IPS-18a (cell line): ENCODE measurements around the gene SDR39U1.
A peak's percentile ranks its signal among the peaks of the same experiment; 100 is the strongest.

Experiments
- H3K27ac ChIP-seq: one replicate; pipeline ENCODE4 v1.5.1; 2013; ENCODE audit warnings: low read length
- H3K27me3 ChIP-seq: one replicate; pipeline ENCODE4 v1.6.1; 2013; ENCODE audit warnings: mild to moderate bottlenecking, low read length; ENCODE audit not compliant: control insufficient read depth, insufficient read depth
- H3K36me3 ChIP-seq: one replicate; pipeline ENCODE4 v1.6.1; 2013; ENCODE audit warnings: low read depth, low read length; ENCODE audit not compliant: control insufficient read depth
- H3K4me1 ChIP-seq: one replicate; pipeline ENCODE4 v1.6.1; 2013; ENCODE audit warnings: low read depth, low read length; ENCODE audit not compliant: control insufficient read depth
- H3K4me3 ChIP-seq: one replicate; pipeline ENCODE4 v1.5.1; 2013; ENCODE audit warnings: low read length
- H3K9ac ChIP-seq: one replicate; pipeline ENCODE4 v1.6.1; 2013; ENCODE audit warnings: mild to moderate bottlenecking, low read length, moderate library complexity
- H3K9me3 ChIP-seq: one replicate; pipeline ENCODE4 v1.6.1; 2013; ENCODE audit warnings: low read depth, low read length; ENCODE audit not compliant: control insufficient read depth

SDR39U1 gene

DNA sequence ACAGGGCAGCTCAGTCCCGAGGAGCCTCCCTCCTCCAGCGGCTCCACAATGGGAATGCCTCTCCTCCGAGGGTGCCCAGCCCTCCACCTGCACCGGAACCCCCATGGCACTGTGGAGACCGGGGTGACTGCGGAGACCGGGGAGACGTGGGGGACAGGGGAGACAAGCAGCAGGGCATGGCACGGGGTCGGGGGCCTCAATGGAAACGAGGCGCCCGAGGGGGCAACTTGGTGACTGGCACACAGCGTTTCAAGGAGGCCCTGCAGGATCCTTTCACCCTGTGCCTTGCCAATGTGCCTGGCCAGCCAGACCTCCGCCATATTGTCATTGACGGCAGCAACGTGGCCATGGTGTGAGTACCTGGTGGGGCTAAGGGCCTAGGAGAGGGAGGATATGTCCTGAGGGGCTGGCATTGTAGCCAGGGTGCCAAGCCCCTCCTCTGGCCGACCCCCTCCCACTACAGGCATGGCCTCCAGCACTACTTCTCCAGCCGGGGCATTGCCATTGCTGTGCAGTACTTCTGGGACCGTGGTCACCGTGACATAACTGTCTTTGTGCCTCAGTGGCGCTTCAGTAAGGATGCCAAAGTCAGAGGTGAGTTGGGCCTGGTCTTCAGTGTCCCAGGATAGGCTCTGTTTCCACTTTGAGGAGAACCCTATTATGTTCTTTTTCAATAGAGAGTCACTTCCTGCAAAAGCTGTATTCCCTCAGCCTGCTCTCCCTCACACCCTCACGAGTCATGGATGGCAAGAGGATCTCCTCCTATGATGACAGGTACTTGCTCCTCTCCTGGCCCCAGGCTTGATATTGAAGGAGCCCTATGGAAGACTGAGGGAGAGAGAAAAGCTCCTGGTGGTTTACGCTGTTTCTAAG, 10.1 kb downstream of the SDR39U1 start:
- H3K4me1 ChIP-seq: peaks cover 6% of the 10 kb centered on the region
- no peak overlapping the region for H3K27ac ChIP-seq
- peaks cover 6% of the 10 kb centered on the region for H3K27me3 ChIP-seq
- H3K36me3 ChIP-seq: peaks cover 11% of the 10 kb centered on the region
- no peaks in the 10 kb centered on the region for H3K9me3 ChIP-seq
- H3K4me3 ChIP-seq: no peak overlapping the region
- no peak overlapping the region for H3K9ac ChIP-seq

- H3K4me1 ChIP-seq: peaks cover 6% of the 10 kb centered on the region
- no peaks in the 10 kb centered on the region for H3K9me3 ChIP-seq
- peaks cover 9% of the 10 kb centered on the region for H3K27me3 ChIP-seq
- no peak overlapping the region for H3K4me3 ChIP-seq
- H3K27ac ChIP-seq: no peak overlapping the region
- H3K9ac ChIP-seq: no peak overlapping the region
- peaks cover 10% of the 10 kb centered on the region for H3K36me3 ChIP-seq
Observed at GRCh38 chr14:24431569-24432258, 10.9 kb downstream of the SDR39U1 start.

GRCh38 chr14:24430682-24431568, 11.7 kb downstream of the SDR39U1 start:
- peaks cover 10% of the 10 kb centered on the region for H3K36me3 ChIP-seq
- H3K9me3 ChIP-seq: no peaks in the 10 kb centered on the region
- peaks cover 6% of the 10 kb centered on the region for H3K4me1 ChIP-seq
- peak overlapping the region; percentile 69 for H3K4me3 ChIP-seq
- H3K9ac ChIP-seq: peak overlapping the region; percentile 24
- peaks cover 9% of the 10 kb centered on the region for H3K27me3 ChIP-seq
- no peak overlapping the region for H3K27ac ChIP-seq

DNA sequence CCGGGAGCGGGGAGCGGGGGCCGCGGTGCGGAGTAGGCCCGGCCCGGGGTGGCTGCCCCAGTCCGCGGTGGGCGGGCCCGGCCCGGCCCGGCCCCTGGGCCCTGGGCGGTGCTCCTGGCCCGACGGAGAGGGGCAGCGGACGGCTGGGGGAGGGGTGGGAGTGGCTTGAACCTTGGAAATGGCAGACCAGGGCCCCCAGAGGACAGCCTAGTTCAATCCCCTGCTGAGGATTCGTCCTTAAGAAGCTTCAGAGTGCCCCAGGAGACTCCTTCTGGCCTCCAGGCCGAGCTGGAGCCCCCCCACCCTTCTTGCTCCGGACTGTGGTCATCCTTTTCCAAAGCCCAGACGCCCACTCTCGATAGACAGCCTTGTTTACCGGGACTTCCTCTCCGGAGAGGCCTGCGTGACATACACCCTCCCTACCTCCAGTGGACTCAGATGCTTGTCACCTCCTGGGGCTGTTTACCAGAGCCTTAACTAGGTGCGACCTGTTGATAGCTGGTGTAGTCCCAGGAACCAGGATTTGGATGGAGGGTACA, 12.4 kb downstream of the SDR39U1 start:
- peaks cover 9% of the 10 kb centered on the region for H3K27me3 ChIP-seq
- H3K9ac ChIP-seq: peak overlapping the region; percentile 24
- H3K36me3 ChIP-seq: peaks cover 10% of the 10 kb centered on the region
- no peak overlapping the region for H3K27ac ChIP-seq
- peaks cover 6% of the 10 kb centered on the region for H3K4me1 ChIP-seq
- H3K9me3 ChIP-seq: no peaks in the 10 kb centered on the region
- H3K4me3 ChIP-seq: peak overlapping the region; percentile 69

GRCh38 chr14:24429395-24430142, 13.0 kb downstream of the SDR39U1 start, which contains the start of the genes CBLN3 and KHNYN:
Gene CBLN3 (minus strand): TSS chr14:24429668. CDS start chr14:24429054, 614 bp downstream.
Gene KHNYN (plus strand): TSS chr14:24429954. CDS start chr14:24430731, 777 bp downstream.
- H3K9me3 ChIP-seq: no peaks in the 10 kb centered on the region
- H3K27me3 ChIP-seq: peaks cover 9% of the 10 kb centered on the region
- H3K27ac ChIP-seq: no peak within 1 kb of the TSS
- peaks cover 6% of the 10 kb centered on the region for H3K4me1 ChIP-seq
- peak within 1 kb of the TSS; percentile 69 for H3K4me3 ChIP-seq
- H3K36me3 ChIP-seq: peaks cover 10% of the 10 kb centered on the region
- peak within 1 kb of the TSS; percentile 30 for H3K9ac ChIP-seq

DNA sequence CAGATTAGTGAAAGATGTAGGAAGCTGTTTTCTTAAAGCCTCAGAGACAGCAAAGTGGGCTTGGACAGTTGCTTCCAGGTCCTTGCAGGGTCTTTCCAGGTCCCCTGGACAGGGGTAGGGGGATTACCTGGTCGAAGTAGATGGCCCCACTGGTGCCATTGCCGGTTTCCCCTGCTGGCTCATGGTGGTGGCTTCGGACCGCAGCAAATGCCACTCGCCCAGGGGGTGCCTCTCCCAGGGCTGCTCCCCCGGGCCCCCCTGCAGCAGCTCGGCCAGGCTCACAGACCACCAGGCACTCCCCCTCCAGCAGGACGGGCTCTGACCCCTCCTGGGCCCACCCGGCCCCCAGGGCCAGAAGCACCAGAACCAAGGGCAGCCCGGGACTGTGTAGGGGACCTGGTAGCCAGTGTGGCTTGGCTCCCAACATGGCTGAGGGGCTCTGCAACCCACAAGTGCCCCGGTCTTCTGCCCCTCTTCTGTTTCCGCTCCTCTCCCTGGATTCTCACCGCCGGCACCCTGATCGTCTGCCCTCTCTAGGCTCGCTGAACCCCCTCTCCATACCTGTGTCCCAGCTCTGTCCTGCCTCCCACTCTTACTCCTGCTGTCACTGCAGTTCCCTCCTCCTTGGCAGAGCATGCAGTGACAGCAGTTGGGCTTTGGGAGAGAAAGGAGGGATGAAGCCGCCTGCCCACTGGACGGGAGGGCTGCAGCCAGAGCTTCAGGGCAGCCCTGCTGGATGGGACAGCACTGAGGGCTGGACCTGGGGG, 13.8 kb downstream of the SDR39U1 start:
- Histone ChIP-seq H3K9me3 (no peaks in the 10 kb centered on the region), H3K4me3 (no peak overlapping the region), H3K36me3 (peaks cover 8% of the 10 kb centered on the region), H3K4me1 (peaks cover 6% of the 10 kb centered on the region), H3K9ac (no peak overlapping the region), H3K27ac (no peak overlapping the region), H3K27me3 (peaks cover 9% of the 10 kb centered on the region)

GRCh38 chr14:24427537-24428508, 14.8 kb downstream of the SDR39U1 start:
- Histone ChIP-seq H3K4me1 (peaks cover 6% of the 10 kb centered on the region), H3K27ac (no peak overlapping the region), H3K9me3 (no peaks in the 10 kb centered on the region), H3K9ac (no peak overlapping the region), H3K27me3 (peaks cover 9% of the 10 kb centered on the region), H3K4me3 (no peak overlapping the region), H3K36me3 (peaks cover 1% of the 10 kb centered on the region)

- H3K4me1 ChIP-seq: peaks cover 6% of the 10 kb centered on the region
- H3K27ac ChIP-seq: no peak overlapping the region
- H3K9ac ChIP-seq: no peak overlapping the region
- H3K36me3 ChIP-seq: no peaks in the 10 kb centered on the region
- H3K4me3 ChIP-seq: no peak overlapping the region
- peaks cover 9% of the 10 kb centered on the region for H3K27me3 ChIP-seq
- H3K9me3 ChIP-seq: no peaks in the 10 kb centered on the region
Observed at GRCh38 chr14:24426912-24427536, 15.6 kb downstream of the SDR39U1 start.
